Upper lobe of right lung (tissue), 1 donor: ENCODE measurements around the gene GNA14. TPM values are rescaled to one million over a fixed set of nuclear protein-coding genes. Genes with fewer than 3 reads are reported as not detected.
A peak's percentile ranks its signal among the peaks of the same experiment; 100 is the strongest.

Experiments used
- ATAC-seq: fragments of 200-7000 bp; cut with Tn5 transposase; one replicate; pipeline ENCODE4 v1.9.1; 2020; ENCODE audit warnings: mild to moderate bottlenecking, moderate library complexity
- DNase-seq: peaks from one replicate; pipeline ENCODE4 v3.0.0-alpha.2; 2020
- H3K27ac ChIP-seq: fragments of 200-600 bp; one replicate; pipeline ENCODE4 v1.8.0; 2022
- H3K27me3 ChIP-seq: fragments of 200-600 bp; one replicate; pipeline ENCODE4 v1.8.0; 2022; ENCODE audit warnings: mild to moderate bottlenecking
- H3K36me3 ChIP-seq: fragments of 200-600 bp; one replicate; pipeline ENCODE4 v1.8.0; 2022
- H3K4me1 ChIP-seq: fragments of 200-600 bp; one replicate; pipeline ENCODE4 v1.8.0; 2022
- H3K4me3 ChIP-seq: fragments of 200-600 bp; one replicate; pipeline ENCODE4 v1.8.0; 2022; ENCODE audit warnings: mild to moderate bottlenecking
- H3K9me3 ChIP-seq: fragments of 200-600 bp; one replicate; pipeline ENCODE4 v1.8.0; 2022
- intact Hi-C: fragments of 100-400 bp; cut with DNase I; formaldehyde crosslinking; loops from one replicate; pipeline ENCODE4 v1.11.0; 2022
- total RNA-seq: library from RNA; stranded (reverse); fragmentation: NEBNext Ultra II Directional; extraction: Animal tissue kit (Norgen Biotek cat#: 25700); gene quantifications from one replicate; pipeline ENCODE4 v1.2.1, GENCODE V29; 2021
- TF ChIP-seq, protein P1 (sequence below): fragments of 200-600 bp; IDR thresholded peaks from one replicate; pipeline ENCODE4 v1.8.0; 2022; ENCODE audit warnings: antibody characterized with exemption
- donor health status: DM: no; HTN: yes; CAD: no; lungs with severe emphysema.

GNA14 gene
- total RNA-seq, 1 donor from 2014 or later: 15.7 TPM

DNA sequence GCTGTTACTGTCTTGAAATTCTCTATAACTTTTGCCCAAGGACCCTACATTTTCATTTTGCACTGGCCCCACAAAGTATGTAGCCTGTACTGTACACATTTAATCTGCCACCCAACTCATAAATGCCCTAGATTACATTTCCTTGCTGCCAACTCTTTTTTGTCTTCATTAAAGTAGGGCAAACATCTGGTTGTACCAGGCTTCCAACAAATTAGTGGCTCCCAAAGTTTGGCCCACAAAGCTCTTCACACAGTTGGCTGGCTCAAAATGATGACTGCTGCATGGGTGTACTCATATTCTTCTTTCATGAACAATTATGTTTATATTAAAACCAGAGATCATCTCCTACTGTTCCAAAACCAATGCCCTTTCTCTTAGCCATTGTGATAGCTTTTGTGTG is 45.3 kb downstream of the GNA14 start:
- Histone ChIP-seq H3K27ac (no peak overlapping the region), H3K4me3 (no peak overlapping the region), H3K27me3 (no peaks in the 10 kb centered on the region), H3K36me3 (no peaks in the 10 kb centered on the region), H3K4me1 (peaks cover 14% of the 10 kb centered on the region), H3K9me3 (no peaks in the 10 kb centered on the region)
- intact Hi-C loops: no loop called here
- DNase-seq (no peak), ATAC-seq (no peak)
- TF ChIP-seq, protein P1, sequence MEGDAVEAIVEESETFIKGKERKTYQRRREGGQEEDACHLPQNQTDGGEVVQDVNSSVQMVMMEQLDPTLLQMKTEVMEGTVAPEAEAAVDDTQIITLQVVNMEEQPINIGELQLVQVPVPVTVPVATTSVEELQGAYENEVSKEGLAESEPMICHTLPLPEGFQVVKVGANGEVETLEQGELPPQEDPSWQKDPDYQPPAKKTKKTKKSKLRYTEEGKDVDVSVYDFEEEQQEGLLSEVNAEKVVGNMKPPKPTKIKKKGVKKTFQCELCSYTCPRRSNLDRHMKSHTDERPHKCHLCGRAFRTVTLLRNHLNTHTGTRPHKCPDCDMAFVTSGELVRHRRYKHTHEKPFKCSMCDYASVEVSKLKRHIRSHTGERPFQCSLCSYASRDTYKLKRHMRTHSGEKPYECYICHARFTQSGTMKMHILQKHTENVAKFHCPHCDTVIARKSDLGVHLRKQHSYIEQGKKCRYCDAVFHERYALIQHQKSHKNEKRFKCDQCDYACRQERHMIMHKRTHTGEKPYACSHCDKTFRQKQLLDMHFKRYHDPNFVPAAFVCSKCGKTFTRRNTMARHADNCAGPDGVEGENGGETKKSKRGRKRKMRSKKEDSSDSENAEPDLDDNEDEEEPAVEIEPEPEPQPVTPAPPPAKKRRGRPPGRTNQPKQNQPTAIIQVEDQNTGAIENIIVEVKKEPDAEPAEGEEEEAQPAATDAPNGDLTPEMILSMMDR: no peak

DNA sequence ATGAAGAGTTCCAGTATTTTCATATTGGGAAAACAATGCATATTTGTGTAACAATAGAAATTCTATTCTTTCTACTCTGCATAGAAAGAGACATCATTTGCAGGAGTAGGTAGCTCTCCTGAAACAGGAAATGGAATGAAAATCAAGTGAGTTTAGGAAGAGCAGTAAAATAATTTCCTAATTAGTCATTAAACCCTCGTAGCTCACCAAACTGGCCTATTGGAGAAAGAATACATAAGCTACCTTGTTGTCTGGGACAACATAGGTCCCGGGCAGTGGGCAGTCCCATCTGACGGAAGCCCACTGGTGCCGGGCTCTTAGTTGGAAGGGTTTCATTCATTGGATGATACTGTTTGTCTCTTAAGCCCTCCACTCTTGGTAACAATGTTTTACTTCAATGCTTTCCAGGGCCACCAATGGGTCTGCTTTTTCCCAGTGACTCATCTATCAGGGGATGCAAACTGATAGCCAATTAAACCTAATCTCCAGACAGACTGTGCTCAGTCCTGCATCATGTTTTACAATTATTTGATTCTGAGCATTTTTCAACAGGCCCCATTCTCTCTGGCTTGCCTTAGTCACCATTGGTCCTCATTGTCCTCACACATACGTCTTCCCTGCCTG is 46.5 kb downstream of the GNA14 start:
- TF ChIP-seq, protein P1: no peak
- Histone ChIP-seq H3K4me3 (no peak overlapping the region), H3K9me3 (no peaks in the 10 kb centered on the region), H3K27me3 (no peaks in the 10 kb centered on the region), H3K27ac (no peak overlapping the region), H3K4me1 (peaks cover 19% of the 10 kb centered on the region), H3K36me3 (no peaks in the 10 kb centered on the region)
- DNase-seq (no peak), ATAC-seq (no peak)
- intact Hi-C loops: no loop called here

DNA sequence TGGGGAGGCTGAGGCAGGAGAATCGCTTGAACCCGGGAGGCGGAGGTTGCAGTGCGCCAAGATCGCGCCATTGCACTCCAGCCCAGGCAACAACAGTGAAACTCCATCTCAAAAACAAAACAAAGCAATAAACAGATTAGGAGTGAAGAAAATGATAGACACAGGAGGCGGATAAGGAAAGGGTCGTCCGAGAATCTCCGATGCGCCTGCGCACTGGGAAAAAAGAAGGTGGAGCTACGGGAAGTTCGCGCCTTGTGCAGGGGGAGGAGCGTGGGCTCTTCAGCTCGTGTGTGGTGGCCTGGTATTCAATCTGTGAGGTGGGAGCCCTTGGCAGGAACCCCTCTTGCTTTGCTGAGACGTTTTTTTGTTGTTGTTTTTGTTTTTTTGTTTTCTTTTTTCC is 47.3 kb downstream of the GNA14 start:
- intact Hi-C loops: no loop called here
- TF ChIP-seq, protein P1: no peak
- no peak for DNase-seq
- H3K9me3 ChIP-seq: no peaks in the 10 kb centered on the region
- H3K27me3 ChIP-seq: no peaks in the 10 kb centered on the region
- H3K4me1 ChIP-seq: peaks cover 24% of the 10 kb centered on the region
- H3K4me3 ChIP-seq: no peak overlapping the region
- no peak for ATAC-seq
- H3K27ac ChIP-seq: no peak overlapping the region
- H3K36me3 ChIP-seq: no peaks in the 10 kb centered on the region

DNA sequence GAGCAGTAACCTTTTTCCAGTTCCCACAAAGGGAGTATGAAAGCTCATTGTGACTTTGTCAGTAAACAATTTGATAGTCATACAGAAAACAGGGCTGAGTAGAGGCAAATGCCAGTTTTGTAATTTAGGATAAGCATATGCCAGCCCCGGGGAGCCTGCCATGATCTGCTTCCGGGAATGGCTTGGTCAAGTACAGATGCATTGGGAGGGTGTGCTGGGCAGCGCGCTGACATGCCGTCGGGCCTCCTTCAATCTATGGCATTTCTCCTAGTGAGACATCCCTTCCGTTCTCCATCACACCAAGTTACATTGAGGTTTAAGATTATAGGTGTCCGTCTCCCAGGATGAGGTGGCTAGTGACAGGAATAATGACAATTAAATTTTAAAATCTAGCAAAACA is 48.6 kb downstream of the GNA14 start:
- ATAC-seq: no peak
- TF ChIP-seq, protein P1: no peak
- DNase-seq: no peak
- H3K36me3 ChIP-seq: no peaks in the 10 kb centered on the region
- H3K4me1 ChIP-seq: peaks cover 37% of the 10 kb centered on the region
- H3K9me3 ChIP-seq: no peaks in the 10 kb centered on the region
- peak overlapping the region; percentile 33 for H3K27ac ChIP-seq
- H3K27me3 ChIP-seq: no peaks in the 10 kb centered on the region
- intact Hi-C loops: no loop called here
- H3K4me3 ChIP-seq: no peak overlapping the region

GRCh38 chr9:77598991-77599390 is 49.1 kb downstream of the GNA14 start:
- no peak for DNase-seq
- Histone ChIP-seq H3K4me3 (no peak overlapping the region), H3K9me3 (no peaks in the 10 kb centered on the region), H3K4me1 (peaks cover 39% of the 10 kb centered on the region), H3K36me3 (no peaks in the 10 kb centered on the region), H3K27ac (peak overlapping the region; percentile 33), H3K27me3 (no peaks in the 10 kb centered on the region)
- ATAC-seq: no peak
- TF ChIP-seq, protein P1: no peak
- intact Hi-C loops: no loop called here

DNA sequence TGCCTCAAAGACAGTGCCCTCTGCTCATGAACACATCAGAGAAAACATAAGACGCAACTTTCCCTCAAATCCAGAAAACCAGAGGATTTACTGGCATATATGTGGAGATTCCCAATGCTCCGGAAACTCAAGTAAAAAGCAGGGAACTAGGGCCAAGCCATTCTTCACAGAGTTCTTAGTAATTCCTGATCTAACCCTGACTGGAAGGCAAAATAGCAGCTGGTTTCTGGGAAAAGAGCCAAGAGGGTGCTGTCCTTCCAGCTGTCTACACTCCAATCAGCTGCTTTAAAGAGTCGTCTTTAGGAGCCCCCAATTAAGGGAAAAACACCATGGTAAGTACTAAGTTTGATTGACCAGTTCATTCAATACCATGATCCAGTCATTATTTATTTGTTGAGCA is 49.6 kb downstream of the GNA14 start:
- Histone ChIP-seq H3K27ac (peak overlapping the region; percentile 14), H3K4me3 (no peak overlapping the region), H3K9me3 (no peaks in the 10 kb centered on the region), H3K27me3 (no peaks in the 10 kb centered on the region), H3K4me1 (peaks cover 44% of the 10 kb centered on the region), H3K36me3 (no peaks in the 10 kb centered on the region)
- TF ChIP-seq, protein P1: no peak
- DNase-seq: no peak
- ATAC-seq: peak; percentile 34
- intact Hi-C loops: no loop called here
